ENCODE data around the gene PIK3R1. TPM values are rescaled to one million over a fixed set of nuclear protein-coding genes. Genes with fewer than 3 reads are reported as not detected.

PIK3R1 gene
- total RNA-seq, 4 donors from 2014 or later = 86.1 to 107 (median 94.8) TPM

GRCh38 chr5:68329554-68330255 is 114.1 kb downstream of the PIK3R1 start:
- 92% methylated on average over 6 of the region's 6 CpGs for WGBS, 2 donors
- H3K4me1 ChIP-seq = no peaks in the 10 kb centered on the region
- no peak overlapping the region for H3K27ac ChIP-seq
- no peaks in the 10 kb centered on the region for H3K36me3 ChIP-seq
- no peaks in the 10 kb centered on the region for H3K27me3 ChIP-seq
- H3K4me3 ChIP-seq (replicated peaks in 1 of 3) = no peak overlapping the region
- no peaks in the 10 kb centered on the region for H3K9me3 ChIP-seq
- no peak for TF ChIP-seq POLR2A (IDR thresholded peaks at IDR 0.05)
- no peak for TF ChIP-seq CTCF (IDR thresholded peaks at IDR 0.05)
- intact Hi-C loops (cut with DNase I) = no loop called here
- no peak for DNase-seq

GRCh38 chr5:68330574-68330973 is 115.0 kb downstream of the PIK3R1 start:
- Histone ChIP-seq H3K9me3 (no peaks in the 10 kb centered on the region), H3K4me3 (replicated peaks in 1 of 3) (no peak overlapping the region), H3K27ac (no peak overlapping the region), H3K27me3 (no peaks in the 10 kb centered on the region), H3K36me3 (no peaks in the 10 kb centered on the region), H3K4me1 (no peaks in the 10 kb centered on the region)
- no peak for DNase-seq
- no peak for TF ChIP-seq CTCF (IDR thresholded peaks at IDR 0.05)
- TF ChIP-seq POLR2A (IDR thresholded peaks at IDR 0.05) = no peak
- intact Hi-C loops (cut with DNase I) = no loop called here
- 86 to 89% methylated on average over 1 of the region's 1 CpG for WGBS, 2 donors

DNA sequence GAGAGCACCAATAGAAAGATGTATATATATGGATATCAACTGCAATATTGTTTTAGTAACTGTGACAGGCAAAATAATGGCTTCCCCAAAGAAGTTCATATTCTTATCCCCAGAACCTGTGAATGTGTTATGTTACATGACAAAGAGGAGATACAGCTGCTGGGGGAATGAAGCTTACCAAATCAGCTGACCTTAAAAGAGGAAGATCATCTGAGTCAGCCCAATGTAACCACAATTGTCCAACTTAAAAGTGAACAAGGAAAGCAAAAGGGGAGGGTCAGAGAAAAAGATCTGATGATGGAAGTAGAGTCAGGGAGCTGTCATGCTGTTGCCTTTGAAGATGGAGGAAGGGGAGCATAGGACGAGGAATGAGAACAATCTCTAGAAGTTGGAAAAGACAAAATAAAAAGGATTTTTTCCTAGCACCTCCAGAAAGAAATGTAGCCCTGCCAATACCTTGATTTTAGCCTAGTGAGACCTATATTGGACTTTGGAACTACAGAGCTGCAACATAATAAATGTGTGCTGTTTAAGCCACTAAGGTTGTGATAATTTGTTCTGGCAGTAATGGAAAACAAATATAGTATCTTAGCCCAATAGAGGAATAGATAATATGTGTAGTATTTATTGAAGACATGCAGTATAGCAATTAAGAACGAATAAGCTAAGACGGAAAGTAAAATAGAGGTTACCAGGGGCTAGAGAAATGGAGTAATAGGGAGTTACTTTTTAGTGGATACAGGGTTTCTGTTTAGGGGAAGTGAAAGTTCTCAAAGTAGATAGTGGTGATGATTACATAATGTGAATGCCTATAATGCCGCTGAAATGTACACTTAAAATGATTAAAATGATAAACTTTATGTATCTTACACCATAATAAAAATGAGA is 115.9 kb downstream of the PIK3R1 start:
- TF ChIP-seq CTCF (IDR thresholded peaks at IDR 0.05) = no peak
- TF ChIP-seq POLR2A (IDR thresholded peaks at IDR 0.05) = no peak
- DNase-seq = no peak
- Histone ChIP-seq H3K36me3 (no peaks in the 10 kb centered on the region), H3K4me1 (no peaks in the 10 kb centered on the region), H3K9me3 (no peaks in the 10 kb centered on the region), H3K27me3 (no peaks in the 10 kb centered on the region), H3K4me3 (replicated peaks in 1 of 3) (no peak overlapping the region), H3K27ac (no peak overlapping the region)
- intact Hi-C loops (cut with DNase I) = no loop called here
- 91 to 92% methylated on average over 4 of the region's 4 CpGs for WGBS, 2 donors

- no peak overlapping the region for H3K4me3 ChIP-seq (replicated peaks in 1 of 3)
- intact Hi-C loops (cut with DNase I) = no loop called here
- no peak overlapping the region for H3K27ac ChIP-seq
- no peaks in the 10 kb centered on the region for H3K36me3 ChIP-seq
- 90% methylated on average over 3 of the region's 3 CpGs for WGBS, 2 donors
- H3K9me3 ChIP-seq = no peaks in the 10 kb centered on the region
- no peaks in the 10 kb centered on the region for H3K4me1 ChIP-seq
- no peaks in the 10 kb centered on the region for H3K27me3 ChIP-seq
- no peak for DNase-seq
- TF ChIP-seq CTCF (IDR thresholded peaks at IDR 0.05) (no peak), POLR2A (IDR thresholded peaks at IDR 0.05) (no peak)
These were observed 116.5 kb downstream of the PIK3R1 start for GRCh38 chr5:68332080-68332451.

- 77 to 81% methylated on average over 1 of the region's 1 CpG for WGBS, 2 donors
- no peak for DNase-seq
- no peak overlapping the region for H3K27ac ChIP-seq
- H3K36me3 ChIP-seq = no peaks in the 10 kb centered on the region
- H3K4me3 ChIP-seq (replicated peaks in 1 of 3) = no peak overlapping the region
- no peaks in the 10 kb centered on the region for H3K9me3 ChIP-seq
- H3K4me1 ChIP-seq = no peaks in the 10 kb centered on the region
- intact Hi-C loops (cut with DNase I) = no loop called here
- TF ChIP-seq POLR2A (IDR thresholded peaks at IDR 0.05) (no peak), CTCF (IDR thresholded peaks at IDR 0.05) (no peak)
- no peaks in the 10 kb centered on the region for H3K27me3 ChIP-seq
These were observed 117.0 kb downstream of the PIK3R1 start for GRCh38 chr5:68332556-68332955.
